Activated T-helper 1 cell treated with Interleukin-2 at 50 U/mL for 16 hours (primary cell): ENCODE data around the gene MOB3A.

Source experiments
- DNase-seq: peaks from one replicate; pipeline ENCODE4 v3.0.0-alpha.2; 2020; ENCODE audit warnings: low read depth

Gene MOB3A

GRCh38 chr19:2046046-2046907, 49.8 kb downstream of the MOB3A start:
- DNase-seq: no peak

DNA sequence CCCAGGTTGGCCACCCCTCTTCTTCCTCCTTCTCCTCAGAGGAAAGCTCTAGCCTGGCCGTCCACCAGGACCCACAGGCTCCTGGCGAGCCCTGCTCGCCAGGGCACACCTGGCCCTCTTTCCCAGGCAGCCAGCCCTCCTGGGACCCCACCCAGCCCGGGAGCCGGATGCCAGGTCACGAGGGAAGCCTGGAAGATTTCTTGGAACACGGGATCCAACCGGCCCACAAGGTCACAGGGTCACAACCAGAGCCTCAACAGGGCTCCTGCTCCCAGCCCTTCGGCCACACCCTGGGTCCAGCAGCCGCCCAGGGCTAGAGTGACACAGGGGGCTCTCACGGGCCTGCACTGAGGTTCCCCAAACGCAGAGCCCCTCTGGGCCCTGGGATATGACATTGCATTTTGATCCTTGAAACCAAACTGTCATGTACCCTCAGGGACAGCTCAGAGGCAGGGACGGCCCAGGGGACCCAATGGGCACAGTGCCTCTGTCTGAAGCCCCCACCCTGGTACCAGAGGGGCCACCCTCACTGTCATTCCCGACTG, 50.6 kb downstream of the MOB3A start:
- DNase-seq: no peak

DNA sequence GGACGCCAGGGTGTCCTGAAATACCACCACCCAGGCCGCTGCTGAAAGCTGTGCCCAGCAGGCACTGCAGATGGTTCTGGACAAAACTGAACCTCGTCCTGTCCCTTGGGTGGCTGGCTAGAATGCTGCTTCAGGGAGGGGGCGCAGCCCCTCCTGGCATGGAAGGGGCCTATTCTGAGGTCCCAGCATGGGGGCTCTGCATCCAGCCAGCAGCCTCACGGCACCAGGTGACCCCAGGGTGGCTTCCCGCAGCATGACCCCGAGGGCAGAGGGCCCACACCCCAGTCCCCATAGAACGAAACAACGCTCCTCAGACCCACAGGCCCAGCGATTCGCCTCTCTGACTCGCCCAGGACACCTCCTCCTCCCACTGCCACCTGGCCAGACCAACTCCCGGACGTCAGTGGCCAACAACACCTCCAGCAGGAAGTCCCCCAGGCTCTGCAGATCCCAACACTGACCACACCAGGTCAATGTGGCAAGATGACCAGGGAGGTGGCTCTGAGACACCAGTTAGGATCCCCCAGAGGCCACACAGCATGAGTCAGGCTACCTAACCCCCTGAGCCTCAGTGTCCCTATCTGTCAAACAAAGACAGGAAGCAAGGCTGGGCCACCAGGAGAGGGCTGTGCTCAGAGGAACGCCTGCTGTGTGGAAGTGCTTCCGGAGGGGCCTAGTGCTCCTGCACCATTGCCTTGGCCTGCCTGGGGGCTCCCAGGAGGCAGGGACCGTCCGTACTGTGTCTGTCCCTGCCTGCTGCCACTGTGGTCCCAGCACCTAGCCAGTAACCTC, 51.2 kb downstream of the MOB3A start:
- DNase-seq: no peak

DNA sequence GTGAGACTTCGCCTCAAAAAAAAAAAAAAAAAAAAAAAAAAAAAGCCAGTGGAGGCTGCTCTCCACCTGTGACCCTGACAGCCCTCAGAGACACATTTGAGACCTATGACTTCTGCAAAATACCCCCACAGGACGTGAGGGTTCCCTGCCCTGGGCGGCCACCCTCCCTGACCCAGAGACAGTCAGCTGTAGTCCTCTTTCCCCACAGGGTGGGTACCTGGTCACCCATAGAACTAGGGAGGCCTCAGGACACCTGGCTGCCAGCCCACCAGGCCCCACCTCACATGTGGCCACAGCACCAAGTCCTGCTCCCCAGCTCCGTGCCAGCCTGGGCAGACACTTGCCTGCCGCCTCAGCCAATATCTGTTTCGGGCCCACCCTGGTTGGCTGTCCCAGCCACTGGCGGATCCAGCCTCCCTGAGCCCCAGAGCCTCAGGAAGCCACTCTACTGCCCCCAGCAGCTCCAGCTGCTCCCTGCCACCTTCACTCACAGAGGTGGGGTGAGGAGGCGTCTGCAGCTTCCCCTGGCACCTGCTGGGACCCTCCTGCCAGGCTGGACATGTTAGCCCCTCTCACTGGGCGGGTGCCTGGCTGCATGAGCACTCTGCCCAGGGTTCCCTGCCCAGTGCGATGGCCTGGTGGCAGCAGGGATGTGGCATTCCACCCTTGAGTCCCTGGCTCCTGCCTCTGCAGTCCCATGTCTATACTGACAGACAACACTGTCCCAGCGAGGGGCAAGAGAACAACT, 52.0 kb downstream of the MOB3A start:
- DNase-seq: no peak

DNA sequence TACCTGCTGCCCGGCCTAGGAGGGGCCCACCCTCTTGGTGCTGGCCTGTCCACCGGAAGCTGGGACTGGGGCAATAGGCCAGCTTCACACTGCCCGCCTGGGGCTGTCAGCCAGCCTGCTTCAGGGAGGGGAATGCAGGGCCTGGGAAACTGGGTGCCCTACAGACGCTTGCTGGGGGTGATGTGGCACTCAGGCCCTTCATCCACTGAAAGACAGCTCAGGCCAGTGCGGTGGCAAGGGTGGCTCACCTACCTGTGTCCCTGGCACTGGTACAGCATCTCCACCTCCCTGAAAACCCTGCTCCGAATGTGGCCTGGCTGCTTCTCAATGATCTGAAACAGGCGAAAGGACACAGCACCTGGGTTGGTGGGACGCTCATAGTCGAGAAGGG, 52.9 kb downstream of the MOB3A start:
- no peak for DNase-seq

GRCh38 chr19:2042485-2043250, 53.5 kb downstream of the MOB3A start:
- no peak for DNase-seq

DNA sequence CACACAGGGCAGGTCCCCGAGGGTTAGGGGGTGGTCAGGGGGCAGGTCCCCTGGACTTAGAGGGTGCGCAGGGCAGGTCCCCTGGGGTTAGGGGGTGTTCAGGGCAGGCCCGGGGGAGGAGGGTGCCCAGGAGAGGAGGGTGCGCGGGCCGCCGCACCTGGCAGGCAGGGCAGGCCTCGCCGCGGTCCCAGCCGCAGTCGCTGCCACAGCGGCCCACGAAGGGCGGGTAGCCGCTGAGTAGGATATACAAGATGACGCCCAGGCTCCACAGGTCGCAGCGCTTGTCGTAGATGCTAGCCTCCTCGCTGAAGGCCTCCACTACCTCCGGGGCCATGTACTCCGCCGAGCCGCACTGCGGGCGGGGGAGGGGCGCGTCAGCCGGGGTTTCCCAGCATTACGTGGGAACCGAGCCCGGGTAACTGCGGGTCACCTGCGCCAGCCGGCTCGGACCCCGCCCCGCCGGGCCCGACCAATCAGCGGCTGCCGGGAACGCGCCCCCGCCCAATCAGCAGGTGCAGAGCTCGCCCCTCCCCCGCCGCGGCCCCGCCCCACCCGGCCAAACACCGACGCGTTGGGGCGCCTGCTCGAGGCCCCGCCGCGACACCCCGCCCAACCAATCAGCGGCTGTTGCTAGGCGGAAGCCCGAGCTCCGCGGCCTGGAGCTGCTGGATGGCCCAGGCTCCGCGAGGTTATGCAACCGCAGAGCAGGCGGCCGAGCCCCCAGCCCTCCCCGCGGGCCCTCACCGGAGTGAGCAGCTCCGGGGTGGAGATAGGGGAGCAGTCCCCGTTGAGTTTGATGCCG, 54.2 kb downstream of the MOB3A start:
- DNase-seq: peak; percentile 99

- no peak for DNase-seq
Observed at GRCh38 chr19:2041433-2041682, 54.8 kb downstream of the MOB3A start.

GRCh38 chr19:2040647-2041432, 55.3 kb downstream of the MOB3A start:
- no peak for DNase-seq

- DNase-seq: no peak
Observed at GRCh38 chr19:2039959-2040646, 56.0 kb downstream of the MOB3A start.

DNA sequence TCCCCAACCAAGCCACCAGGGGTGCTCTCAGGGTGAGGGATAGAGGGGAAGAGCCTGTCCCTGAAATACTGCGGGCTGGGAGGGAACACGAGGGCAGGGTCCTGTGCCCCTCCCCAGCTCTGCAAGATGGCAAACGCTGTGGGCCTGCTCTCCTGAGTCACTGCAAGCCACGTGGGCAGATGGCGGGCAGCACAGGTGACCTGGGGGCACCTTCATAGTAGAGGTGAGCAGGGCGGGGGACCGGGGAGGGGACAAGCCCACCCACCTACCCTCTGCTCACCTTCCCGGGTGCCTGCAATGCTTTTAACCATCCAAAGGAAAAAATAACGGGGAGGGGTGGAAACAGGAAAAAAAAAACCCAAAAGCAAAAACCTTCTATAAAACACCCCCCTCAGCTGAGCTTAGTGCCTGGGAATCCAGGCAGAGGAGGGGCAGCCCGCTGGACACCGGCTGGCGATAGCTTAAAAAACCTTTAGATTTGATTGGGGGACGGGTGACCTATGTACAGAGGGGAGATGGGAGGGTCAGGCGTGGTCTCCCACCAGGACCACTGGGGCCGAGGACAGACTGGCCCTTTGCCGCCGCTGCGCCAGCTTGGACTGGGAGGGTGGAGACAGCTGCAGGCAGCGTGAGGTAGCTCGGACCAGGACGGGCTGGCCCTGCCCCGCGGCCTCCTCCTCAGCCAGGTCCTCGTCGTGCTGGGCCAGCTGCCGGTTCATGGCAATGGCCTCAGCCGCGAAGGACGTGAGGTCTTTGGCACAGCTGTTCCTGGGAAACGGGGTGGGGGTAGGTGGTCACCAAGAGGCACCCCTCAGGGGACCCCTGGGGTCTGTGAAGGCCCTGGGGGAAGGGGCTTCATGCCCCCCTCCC, 56.8 kb downstream of the MOB3A start:
- DNase-seq: no peak

GRCh38 chr19:2038284-2039088, 57.6 kb downstream of the MOB3A start:
- no peak for DNase-seq

DNA sequence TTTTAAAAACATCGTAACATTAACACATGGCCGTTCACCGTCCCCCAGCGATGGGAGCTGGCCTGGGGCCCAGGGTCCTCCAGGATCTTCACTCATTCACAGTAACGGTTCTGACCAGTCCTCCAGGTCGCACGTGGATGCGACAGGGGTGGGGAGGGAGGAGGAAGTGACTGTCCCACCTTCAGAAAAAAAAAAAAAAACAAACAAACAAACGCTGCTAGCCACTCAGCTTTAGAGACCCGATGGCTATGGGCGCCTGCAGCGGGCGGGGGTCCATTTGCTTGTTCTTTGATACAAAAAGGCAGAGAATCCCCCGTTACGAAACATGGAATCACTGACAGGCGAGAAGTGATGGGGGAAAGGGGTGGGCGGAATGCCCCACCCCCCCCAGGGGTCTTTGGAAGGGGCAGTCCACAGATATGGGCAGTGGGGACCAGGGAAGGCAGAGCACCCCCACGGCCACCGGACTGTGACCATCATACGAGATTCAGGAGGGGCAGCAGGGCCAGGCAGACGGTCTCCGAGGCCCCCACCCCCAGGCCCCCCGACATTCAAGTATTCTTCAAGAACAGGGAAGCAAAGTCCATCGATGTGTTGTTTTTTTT, 58.4 kb downstream of the MOB3A start:
- no peak for DNase-seq

- no peak for DNase-seq
Observed at GRCh38 chr19:2036424-2036823, 59.7 kb downstream of the MOB3A start.

DNA sequence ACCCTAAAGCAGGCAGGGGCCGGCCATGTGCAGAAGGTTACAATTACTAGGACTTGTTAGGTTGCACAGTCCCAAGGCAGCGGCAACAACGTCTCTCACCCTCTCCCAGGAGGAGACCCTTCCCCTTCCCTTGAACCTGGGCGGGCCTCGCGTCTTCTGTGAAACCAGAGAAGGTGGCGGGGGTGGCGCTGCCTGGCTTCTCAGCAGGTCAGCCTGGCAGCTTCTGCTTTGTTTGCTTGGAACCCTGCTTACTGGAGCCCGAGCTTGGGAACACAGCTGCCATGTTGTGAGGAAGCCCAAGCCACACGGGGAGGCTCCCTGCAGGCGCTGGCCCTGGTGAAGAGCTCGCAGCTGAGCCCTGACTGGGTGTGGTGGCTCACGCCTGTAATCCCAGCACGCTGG, 60.5 kb downstream of the MOB3A start:
- DNase-seq: no peak

GRCh38 chr19:2034729-2035589, 61.2 kb downstream of the MOB3A start:
- peak; percentile 33 for DNase-seq
